ENCODE data around the gene APBB1.

The APBB1 gene

DNA sequence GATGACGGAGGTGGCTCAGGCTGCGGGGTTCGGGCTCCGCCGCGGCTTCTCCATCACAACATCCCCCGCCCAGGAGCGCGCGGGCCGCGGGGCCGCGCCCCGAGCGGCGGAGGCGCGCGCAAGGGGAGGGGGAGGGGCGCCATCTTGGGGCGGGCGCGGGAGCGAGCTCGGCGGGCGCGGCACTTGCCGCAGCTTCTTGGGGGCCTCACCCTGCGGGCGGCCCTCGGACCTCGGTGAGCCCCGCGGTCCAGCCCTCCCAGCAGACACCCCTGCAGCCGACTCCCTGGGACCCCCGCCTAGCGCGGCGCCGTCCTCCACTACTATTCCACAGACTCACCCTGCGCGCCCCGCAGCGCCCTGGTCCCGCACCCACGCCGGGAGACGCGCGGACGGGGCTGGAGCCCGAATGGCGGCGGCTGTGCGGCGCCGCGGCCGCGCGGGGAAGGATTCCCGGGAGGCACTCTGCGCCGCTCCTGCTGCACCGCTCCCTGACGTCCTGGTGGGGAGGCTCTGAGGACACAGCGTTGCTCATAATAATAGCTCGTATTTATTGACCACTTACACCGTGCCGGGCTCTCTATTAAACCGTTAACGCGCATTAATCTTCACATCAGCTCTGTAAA is at the start of gene APBB1:
Gene APBB1 (minus strand): TSS at position 86 of the 623 bp plus-strand sequence. CDS start 7,747 bp downstream, outside the sequence.
- H3K27ac ChIP-seq = no peak within 1 kb of the TSS

DNA sequence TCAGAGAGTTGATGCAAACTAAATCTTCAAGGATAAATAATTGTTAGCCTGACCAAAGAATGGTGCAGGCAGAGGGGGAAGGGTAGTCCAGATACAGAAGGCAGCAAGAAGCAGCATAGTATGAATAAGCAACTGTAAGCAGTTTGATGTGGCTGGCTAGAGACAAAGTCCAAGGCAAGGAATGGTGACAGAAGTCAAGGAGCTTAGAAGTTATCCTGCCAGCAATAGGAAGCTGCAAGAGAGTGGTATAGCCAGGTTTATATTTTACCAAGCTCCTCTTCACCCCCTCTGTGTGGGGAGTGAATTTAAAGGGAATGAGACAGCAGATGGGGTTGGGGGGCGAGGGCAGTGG is 40.2 kb upstream of the APBB1 start:
- H3K27ac ChIP-seq = no peak overlapping the region
- no peak for DNase-seq (ENCODE audit: low read depth, low spot score)

More for the DNA sequence above, at the start of gene APBB1:
- no peak for DNase-seq (ENCODE audit: low read depth, low spot score)

DNA sequence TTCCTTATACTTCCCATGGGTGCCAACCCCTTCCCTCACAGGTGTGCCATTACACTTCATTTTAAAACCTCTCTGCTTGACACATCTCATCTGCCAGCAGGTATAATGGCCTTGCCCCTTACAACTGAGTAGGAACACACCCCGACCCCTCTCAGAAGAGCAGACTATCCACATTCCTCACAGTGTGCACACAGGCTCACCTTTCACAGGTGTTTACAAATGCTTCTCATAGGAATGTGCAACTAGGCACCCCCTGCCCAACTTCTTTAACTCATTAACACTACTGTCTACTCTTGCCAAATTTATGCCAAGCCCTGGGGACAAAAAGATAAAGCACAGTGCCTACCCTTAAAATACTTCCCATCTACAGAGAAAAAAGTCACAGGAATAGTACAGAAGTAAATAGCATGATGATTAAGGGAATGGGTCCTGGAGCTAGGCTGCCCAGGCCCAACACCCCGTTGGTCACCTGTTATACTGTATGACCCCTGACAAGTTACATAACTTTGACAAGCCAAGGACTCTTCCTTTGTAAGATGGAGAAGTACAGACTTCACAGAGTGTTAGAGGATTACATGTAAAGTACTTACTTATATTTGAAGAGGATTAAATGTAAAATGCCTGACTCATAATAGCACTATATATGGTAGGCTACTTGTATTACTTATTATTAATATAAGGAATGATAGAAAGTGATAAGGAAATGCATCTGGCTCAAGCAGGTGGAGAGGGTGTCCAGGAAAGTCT is 39.6 kb upstream of the APBB1 start:
- DNase-seq (ENCODE audit: low read depth, low spot score) = no peak
- H3K27ac ChIP-seq = no peak overlapping the region

DNA sequence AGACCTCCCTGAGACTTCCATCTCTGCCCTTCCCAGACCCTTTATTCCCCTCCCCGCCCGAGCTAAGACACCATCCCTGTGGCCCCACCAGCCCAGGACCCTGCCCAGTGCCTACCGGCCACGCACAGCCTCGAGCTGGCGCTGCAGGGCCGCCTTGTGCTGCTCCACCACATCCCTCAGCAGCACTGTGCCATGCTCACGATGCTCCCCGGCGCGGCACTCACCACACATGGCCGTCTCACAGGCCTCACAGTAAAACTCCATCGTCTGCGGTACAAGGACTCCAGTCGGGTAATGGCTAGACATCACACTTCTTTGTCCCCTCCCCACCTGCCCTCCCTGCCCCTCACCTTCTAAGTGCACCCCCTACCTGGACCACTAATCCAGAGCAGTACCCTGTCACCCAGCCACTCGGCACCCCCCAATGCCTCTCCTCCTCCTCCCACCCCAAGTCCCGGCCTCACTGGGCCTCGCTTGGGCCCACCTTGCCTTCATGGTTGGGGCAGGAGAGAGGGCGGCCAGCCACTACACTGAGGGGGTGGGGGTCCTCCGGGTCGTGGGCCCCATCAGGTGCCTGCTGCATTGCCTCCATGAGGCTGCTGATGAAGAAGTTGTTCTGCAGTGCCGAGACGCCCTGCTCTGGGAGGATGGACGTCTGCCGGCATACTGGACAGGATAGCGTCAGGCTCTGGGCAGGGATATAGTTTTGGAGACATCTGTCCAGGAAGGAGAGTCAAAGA is 38.9 kb upstream of the APBB1 start:
- DNase-seq (ENCODE audit: low read depth, low spot score) = no peak

DNA sequence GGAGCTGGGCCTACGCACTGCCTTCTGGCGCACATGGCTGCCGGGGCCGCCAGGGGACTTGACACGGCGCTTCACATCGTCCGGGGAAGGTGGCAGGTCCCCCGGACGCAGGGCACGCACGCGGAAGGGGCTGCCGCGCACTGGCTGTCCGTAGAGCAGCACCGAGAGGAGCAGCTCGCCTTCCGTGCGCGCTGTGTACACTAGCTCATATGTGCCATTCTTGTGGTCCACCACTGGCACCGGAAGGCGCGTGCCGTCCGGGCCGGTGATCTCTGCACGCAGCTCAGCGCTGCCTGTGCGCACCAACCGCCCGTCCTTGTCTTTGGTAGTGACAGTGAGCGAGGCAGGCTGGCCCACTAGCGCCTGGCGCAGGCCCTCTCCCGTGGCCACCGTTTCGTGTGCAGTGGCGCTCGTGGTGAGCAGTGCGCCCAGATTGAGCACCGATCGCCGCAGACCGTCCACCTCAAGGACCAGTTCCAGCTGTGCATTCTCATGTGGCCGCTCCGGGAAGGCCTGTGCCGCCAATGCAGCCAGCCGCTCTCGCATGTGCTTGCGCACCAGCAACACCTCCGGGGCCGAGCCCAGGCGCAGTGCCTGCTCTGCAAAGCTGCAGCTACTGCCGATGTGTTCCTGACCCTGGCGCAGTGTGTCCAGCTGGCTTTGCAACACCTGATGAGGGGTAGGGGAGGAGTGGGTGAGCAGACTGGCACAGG is 37.6 kb upstream of the APBB1 start:
- no peak overlapping the region for H3K27ac ChIP-seq
- DNase-seq (ENCODE audit: low read depth, low spot score) = no peak

More for the DNA sequence above, 38.9 kb upstream of the APBB1 start:
- H3K27ac ChIP-seq = no peak overlapping the region

DNA sequence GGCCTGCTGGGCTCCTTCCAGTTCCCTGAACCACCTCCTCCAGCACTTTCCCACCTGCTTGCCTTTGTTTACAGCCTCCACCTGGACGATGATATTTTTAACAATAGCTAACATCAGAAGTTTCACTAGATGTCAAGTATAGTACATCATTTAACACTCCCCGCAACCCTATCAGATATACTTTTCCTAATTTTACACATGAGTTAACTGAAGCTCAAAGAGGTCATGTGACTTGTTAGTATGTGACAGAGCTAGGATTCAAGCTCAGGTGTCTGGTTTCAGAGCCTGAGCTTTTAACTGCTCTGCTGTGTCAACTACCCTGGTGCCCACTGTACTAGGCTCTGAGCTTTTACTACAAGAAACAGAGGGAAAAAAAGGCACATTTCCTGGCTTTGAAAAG is 36.2 kb upstream of the APBB1 start:
- DNase-seq (ENCODE audit: low read depth, low spot score) = no peak

DNA sequence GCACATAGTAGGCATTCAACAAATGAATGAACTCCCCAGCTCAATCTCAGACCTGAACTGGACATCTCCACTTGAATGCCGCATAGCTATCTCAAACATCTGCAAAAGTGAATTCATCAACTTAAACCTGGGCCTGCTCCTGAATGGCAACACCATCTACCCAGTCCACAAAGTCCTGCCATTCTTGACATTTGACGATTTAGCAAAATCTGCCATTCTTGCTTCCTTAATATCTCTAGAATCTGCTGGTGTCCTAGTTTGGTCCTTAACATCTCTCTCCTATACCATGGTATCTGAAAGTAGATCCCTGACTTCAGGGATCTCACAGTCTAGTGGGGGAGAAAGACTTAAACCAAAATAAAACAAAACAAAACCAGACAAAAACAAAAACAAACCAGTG is 34.3 kb upstream of the APBB1 start:
- no peak overlapping the region for H3K27ac ChIP-seq
- no peak for DNase-seq (ENCODE audit: low read depth, low spot score)

More for the DNA sequence above, 36.2 kb upstream of the APBB1 start:
- H3K27ac ChIP-seq = no peak overlapping the region

DNA sequence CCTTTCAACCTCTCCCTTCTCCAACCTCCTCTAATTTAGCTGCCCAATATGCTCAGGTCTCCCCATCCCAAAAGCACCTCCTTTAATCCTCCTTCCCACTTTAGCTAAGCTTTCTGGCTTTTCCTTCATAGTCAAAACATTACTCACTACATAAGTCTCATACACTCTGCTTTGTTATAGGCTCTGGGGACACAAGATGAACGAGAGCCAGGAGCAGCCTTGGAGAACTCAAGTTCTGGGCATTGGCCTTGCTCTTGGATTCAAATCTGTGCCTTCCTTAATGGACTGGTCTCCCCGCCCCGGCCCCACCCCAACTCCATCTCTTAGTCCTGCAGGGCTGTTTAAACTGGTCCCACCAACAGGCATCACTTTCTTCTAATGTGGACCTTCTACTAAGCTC is 33.3 kb upstream of the APBB1 start:
- H3K27ac ChIP-seq = no peak overlapping the region
- DNase-seq (ENCODE audit: low read depth, low spot score) = no peak

DNA sequence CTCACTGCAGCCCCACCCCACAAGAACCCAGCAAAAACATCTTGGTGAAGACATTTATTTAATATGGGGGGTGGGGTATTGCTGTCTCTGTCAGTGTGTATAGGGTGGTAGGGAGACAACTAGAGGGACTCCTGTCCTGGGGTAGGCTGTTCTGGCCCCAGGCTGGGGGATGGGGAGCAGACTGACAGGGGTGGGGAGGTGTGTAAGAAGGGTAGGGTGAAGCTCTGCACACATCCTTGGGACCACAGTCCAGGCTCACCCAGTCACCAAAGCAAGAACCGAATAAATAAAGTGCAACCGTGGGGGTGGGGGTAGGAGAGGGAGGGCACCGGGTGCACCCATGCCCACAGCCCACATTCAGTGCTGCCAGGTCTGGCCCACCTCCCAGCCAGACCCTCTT is 29.7 kb upstream of the APBB1 start:
- no peak for DNase-seq (ENCODE audit: low read depth, low spot score)
- H3K27ac ChIP-seq = no peak overlapping the region

DNA sequence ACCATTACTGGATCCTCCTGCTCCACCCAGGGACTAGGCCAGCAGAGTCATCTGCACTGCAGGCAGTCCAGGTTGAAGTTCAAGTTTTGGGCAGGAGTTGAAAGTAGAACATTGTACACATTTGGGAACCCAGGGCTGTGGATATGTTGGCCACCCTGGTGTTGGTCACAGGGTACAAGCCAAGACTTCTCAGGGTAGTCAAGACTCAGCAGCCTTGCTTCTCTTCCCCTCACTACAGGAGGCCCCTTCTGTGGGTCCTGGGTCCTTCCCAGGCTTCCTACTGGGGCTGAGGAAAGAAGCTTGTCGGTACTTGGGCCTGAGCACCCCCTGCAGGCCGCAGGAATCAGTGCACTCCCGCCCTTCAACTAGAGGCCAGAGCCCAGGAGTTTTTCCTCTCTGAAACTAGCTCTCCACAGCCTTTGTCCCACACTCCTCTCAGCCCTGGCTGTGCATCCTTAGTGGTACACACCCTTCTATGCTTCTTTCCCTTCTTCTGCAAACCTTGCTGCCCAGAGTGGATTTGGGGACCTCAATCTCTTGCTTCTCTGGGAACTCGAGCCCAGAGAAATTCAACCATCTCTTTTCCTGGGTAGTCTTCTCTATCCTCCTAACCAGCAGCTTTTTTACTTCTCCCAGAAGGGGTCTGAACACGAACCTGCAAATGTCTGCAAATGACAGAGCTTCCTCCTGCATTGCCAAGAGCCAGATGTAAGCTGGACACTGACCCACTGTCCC is 24.5 kb upstream of the APBB1 start:
- no peak overlapping the region for H3K27ac ChIP-seq
- no peak for DNase-seq (ENCODE audit: low read depth, low spot score)

DNA sequence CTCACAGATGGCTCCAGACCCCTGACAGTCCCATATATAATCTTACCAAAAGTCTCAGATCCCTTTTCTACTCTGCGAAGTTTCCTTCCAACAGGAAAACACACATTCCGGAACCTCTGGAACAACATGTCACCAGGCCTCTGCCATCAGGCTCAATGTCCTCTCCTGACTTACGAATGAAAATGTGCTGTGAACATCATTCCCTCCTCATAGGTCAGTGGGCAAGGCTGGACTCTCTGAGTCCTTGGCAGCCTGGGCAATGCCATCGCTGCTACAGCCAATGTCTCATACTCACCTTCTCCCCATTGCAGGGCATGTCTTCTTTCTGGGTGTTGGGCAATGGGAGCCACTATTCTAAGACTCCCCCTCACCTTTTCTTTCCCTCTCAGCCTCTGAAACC is 23.5 kb upstream of the APBB1 start:
- no peak overlapping the region for H3K27ac ChIP-seq
- DNase-seq (ENCODE audit: low read depth, low spot score) = no peak

DNA sequence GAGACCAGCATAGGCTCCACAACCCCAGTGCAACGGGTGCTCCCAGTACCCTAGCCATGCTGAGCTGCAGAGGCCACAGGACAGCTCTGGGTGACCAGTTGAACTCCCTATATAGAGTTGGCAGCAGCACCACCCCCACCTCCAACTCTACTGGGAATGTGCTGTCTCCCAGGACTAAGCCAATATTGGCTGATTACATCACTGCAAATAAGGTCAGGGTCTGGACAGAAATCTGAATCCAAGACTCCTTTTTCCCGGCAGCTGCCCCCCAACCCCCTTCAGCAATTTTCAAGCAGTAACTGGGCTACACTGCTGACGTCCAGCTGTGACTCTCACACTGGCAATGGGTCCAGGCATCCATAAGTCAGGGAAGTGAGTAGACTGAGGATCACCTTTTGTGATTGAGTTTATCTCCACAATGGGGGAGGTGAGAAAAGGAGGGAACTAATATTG is 22.0 kb upstream of the APBB1 start, which contains the start of gene HPX:
Gene HPX (minus strand): TSS at position 82 of the 453 bp plus-strand sequence. CDS start 24 bp downstream, at position 58.
- DNase-seq (ENCODE audit: low read depth, low spot score) = no peak
- no peak within 1 kb of the TSS for H3K27ac ChIP-seq

DNA sequence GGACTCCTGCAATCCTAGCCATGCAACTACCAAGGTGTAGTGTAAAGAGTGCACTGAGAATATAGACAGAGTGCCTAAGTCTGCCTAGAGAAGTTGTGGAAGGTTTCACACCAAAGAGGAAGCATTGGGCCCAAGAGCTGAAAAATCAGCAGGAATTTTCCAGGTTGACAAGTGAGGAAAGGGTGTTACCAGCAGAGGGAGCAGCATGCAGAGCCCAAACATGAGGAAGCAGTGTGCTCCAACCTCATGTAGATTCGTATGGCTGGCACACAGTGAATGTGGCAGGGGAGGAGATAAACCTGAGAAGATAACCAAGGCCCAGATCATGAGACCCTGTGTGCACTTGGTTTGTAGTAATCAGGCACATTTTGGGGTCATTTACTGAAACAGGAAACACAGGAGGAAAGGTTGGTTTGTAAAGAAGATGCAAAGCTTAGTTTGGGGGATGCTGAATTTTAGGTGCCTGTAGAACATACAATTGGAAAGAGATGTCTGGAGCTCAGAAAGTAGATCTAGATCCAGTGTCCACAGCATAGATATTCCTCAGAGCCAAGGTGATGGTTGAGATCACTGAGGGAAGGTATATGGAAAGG is 20.2 kb upstream of the APBB1 start:
- H3K27ac ChIP-seq = no peak overlapping the region
- DNase-seq (ENCODE audit: low read depth, low spot score) = peak; percentile 20

DNA sequence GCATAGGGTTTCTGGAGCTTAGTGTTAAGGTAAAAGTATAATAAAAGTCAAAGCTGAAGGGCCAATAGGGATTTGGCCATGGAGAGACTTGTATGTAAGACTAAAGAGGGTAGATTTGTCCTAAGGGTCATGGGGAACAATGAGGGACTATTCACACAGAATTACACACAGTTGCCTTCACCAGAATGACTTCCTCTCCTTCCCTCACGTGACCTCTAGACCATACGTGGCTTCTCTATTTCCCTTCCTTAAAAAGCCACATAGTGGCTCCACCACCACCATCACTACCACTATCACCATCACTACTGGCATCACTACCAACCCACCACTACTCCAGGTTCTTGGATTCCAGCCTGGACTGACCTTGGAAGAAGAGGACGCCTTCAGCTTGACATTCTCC is 19.1 kb upstream of the APBB1 start:
- no peak overlapping the region for H3K27ac ChIP-seq
- no peak for DNase-seq (ENCODE audit: low read depth, low spot score)

DNA sequence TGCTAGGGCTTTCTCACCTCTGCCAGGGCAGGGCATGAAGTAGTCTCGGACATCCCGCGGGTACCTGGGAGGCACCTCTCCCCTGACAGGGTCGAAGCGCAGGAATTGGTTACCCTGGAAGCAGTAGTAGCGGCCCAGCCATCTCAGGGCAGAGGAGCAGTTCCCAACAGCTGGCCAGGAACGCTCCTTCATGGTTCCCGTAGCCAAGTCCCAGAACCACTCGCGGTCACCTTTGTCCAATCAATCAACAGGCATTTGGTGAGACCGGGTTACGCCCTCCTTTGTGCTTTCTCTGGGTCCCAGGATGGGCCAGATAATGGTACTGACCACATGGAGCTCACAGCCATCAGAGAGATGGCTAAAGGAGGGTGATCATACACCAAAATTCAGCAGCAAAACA is 18.5 kb upstream of the APBB1 start:
- no peak overlapping the region for H3K27ac ChIP-seq
- DNase-seq (ENCODE audit: low read depth, low spot score) = no peak

DNA sequence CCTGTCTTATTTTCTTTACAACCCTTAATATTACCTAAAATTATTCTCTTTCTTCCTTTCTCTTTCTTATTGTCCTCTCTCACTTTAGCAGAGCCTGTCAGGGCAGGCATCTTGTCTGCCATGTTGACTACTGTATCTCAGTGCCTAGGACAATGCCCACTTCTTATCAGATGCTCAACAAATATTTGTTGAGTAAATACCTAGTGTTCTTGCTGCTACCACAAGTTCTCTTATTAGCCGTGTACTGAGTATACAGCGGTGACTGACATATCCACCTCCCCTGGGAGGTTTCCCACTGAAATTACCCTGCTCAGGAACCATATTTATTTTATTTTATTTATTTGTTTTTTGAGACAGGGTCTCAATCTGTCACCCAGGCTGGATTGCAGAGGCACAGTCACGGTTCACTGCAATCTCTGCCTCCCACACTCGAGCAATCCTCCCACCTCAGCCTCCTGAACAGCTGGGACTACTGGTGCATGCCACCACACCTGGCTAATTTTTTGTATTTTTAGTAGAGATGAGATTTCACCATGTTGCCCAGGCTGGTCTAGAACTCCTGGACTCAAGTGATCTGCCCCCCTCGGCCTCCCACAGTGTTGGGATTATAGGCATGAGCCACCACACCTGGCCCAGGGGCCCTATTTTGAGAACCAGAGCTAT is 15.2 kb upstream of the APBB1 start:
- H3K27ac ChIP-seq = no peak overlapping the region
- DNase-seq (ENCODE audit: low read depth, low spot score) = no peak

DNA sequence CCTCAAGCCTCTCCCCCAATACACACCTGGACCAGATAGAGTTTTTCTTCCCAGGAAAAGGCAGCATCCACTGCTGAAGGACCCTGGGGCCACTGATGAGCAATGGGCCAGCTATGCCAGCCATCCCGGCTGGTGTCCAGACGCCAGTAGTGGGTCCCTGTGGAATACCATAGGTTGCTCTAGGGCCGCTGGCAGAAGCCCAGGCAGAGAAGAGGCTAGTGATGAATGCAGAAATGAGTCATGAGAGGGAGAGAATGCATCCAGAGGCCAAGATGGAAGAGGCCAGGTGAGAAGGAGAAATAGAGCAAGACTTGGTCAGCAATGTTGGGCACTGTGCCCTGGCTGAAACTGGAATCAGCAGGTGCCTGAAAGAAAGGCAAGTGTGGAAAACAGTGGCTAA is 13.0 kb upstream of the APBB1 start:
- DNase-seq (ENCODE audit: low read depth, low spot score) = no peak
- H3K27ac ChIP-seq = no peak overlapping the region

DNA sequence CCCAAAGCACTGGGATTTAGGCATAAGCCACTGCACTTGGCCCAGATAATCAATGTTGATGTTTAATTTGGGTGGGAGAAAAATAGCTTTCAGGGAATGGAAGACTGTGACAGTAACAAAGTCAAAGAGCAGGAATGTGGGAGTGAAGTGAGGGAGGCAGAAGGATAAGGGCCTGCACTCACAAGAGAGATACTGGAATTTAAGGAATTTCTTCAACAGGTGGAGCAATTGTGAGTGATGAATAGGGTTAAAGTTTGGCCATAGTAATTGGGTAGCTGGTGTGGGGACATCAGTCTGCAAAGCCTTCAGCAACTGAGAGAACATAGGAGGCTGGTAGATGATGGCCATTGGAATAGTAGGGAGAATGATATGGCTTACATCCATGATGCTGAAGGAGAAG is 8.6 kb upstream of the APBB1 start:
- DNase-seq (ENCODE audit: low read depth, low spot score) = no peak

DNA sequence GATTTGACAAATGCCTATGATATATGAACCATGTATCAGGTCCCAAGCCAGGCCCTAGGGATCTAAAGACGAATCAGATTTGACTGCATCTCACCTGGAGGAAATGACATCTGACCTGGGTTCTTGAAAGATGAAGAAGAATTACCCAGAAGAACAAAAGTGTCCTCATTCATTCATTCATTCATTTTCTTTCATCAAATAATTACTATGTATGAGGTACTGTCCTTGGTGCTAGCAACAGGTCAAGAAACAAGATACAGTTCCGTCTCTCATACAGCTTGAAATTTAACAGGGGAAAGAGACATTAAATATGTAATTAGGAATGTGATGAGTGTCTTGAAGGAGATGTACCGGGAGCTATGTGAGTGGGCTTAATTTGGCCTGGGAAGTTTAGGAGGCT is 1.8 kb upstream of the APBB1 start:
- H3K27ac ChIP-seq = no peak overlapping the region
- no peak for DNase-seq (ENCODE audit: low read depth, low spot score)

More for the DNA sequence above, 8.6 kb upstream of the APBB1 start:
- H3K27ac ChIP-seq = no peak overlapping the region

Data from epithelial cell of prostate (primary cell).